GM12878 (cell line): ENCODE data around the gene PITX1.

Experiments used
- EZH2 ChIP-seq: IDR thresholded peaks from 2 replicates; pipeline ENCODE4 v1.6.1; 2012; ENCODE audit warnings: low read depth, mild to moderate bottlenecking, control low read depth, inconsistent platforms, low read length, borderline replicate concordance; ENCODE audit not compliant: control insufficient read depth
- HDGF ChIP-seq: fragments of 450-650 bp; IDR thresholded peaks from 2 replicates; pipeline ENCODE4 v1.6.1; 2016; ENCODE audit warnings: antibody characterized with exemption
- TF ChIP-seq, protein P1 (sequence below): IDR thresholded peaks from 2 replicates; pipeline ENCODE4 v1.6.1; 2012; ENCODE audit warnings: low read depth, low read length, improper control_type of control experiment

DNA sequence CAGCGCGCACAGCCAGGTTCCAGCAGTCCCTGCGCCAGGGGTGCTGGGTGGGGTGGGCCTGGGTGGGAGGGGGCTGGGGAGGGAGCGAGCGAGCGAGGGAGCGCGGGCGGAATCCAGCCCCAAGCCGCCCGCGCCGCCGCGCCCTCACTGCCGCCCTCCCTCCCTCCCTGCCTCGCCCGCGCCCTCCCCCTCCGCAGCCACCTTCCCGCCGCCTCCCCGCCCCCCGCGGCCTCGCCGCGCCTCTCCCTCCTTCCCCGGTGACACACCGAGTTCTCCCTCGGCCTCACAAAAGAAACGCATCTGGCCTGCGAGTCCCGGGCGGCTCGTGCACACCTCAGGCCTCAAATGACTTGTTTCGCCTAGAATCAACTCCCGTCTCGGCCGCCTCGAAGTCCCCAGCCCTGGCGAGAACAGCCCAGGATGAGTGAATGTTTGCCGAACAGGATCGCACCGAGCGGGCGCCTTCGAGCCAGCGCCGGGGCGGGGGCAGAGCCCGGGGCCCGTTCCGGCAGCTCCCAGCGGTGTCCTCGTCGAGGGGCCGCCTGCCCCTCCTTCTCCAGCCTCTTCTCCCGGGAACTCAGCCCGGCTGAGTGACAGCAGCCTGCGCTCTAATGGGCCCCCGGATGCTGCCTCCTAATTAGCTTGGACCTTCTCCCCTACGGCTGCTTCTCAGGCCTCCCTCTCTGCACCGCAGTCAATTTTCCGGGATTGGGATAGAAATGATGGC lies 371 bp upstream of the PITX1 start:
- no peak for TF ChIP-seq EZH2
- TF ChIP-seq, protein P1, sequence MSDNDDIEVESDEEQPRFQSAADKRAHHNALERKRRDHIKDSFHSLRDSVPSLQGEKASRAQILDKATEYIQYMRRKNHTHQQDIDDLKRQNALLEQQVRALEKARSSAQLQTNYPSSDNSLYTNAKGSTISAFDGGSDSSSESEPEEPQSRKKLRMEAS: no peak
- TF ChIP-seq HDGF: no peak
